ENCODE data around the gene PHRF1. TPM values are rescaled to one million over a fixed set of nuclear protein-coding genes. Genes with fewer than 3 reads are reported as not detected.

Gene PHRF1
- total RNA-seq, 6 experiments from 2014 or later: 15.4 to 21.9 (median 20.3) TPM

DNA sequence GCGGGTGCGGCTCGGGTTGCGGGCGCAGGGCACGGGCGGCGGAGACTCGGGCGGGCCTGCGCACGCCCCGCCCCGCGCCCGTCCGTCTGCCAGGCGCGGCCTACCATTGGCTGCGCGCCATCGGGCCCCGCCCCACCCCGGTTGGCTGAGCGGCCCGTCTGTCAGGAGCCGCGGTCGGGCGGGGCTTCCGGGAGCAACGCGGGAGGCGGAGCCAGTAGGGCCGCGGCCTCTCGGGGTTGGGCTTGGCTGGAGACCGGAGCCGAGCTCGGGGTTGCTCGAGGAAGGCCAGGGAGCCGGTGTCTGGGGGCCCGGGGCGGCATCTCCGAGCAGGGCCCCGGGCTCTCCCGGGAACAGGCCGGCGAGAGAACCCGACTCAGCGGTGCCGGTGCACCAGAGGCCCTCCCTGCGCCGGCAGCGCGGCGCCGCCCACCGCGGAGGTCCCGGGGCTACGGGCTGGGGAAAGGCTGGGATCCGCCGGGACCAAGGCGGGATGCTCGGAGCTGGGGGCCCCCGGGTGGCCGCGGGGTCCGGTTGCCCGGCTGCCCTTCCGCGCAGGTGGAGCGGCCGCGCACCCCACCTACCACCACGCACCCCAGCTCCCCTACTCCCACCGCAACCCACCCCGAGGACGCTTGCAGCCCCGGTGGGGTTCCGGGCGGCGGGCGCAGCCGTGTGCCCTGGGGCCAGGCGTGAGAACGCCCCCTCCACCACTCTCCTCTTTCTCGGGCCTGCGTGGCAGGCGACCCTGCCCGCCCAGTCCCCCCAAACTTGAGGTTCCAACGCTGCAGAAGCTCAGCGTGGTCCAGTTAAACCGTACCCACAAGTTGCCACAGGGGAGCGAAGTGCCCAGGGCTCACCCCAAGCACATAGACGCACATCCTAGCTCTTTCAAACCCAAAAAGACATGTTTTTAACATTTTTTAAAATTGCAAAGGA lies 40.5 kb upstream of the PHRF1 start, which contains the start of gene HRAS:
Gene HRAS, minus strand, starts transcription at position 58 of the 936 bp plus-strand sequence.
- H3K27ac ChIP-seq: peak within 1 kb of the TSS; percentile 44 to 47 (median 47)
- WGBS (ENCODE audit: insufficient coverage, low coverage, low lambda C conversion rate, missing lambda C conversion rate): 25% methylated on average over 3 of the region's 97 CpGs

DNA sequence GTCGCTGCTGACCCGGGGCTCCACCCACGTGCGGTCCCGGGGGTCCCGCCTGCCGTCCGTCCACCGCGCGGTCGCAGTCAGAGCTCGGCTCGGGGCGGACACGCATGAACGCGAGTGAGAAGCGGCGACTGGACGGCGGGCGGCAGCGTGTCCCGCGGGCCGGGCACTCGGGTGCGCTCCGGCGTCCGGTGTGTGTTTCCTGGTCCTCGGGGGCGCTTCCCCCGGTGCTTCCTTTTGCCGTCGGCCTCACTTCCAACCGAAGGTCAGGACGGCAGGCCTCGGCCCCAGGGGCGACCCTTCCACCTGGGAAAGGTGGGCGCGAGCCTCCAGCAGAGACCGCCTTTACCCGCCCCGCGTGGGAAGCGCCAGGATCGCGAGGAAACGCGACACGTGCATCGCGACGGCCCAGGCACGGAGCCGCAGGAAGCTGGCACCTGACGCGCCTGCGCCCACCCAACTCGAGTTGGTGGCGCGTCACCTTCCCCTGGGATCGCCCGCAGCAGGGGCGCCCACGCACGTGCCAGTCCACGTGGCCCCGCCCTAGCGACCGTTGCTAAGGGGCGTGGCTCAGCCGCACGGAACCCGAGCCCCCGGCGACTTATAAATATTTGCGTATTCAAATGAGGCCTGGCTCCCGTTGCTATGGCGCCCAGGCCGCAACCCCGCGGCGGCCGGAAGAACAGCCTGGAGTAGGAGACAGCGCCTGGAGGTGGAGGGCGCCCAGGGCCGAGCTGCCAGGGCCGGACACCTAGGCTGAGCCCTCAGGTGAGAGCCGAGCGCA lies 39.2 kb upstream of the PHRF1 start, which contains the start of gene LRRC56:
Gene LRRC56, plus strand, starts transcription at position 687 of the 781 bp plus-strand sequence. CDS start 3,158 bp downstream, outside the sequence.
- under 1% methylated on average over 19 of the region's 93 CpGs for WGBS (ENCODE audit: insufficient coverage, low coverage, low lambda C conversion rate, missing lambda C conversion rate)
- peaks cover 0 to 9% (median 0%) of the 10 kb centered on the region in 4 donors for H3K36me3 ChIP-seq
- H3K27ac ChIP-seq: peak within 1 kb of the TSS in 1 of 3 donors; percentile 23
- H3K27me3 ChIP-seq: no peaks in the 10 kb centered on the region
- peaks cover 0 to 22% (median 8%) of the 10 kb centered on the region in 4 donors for H3K4me1 ChIP-seq
- H3K4me3 ChIP-seq: peak within 1 kb of the TSS; percentile 25 to 37 (median 30)
- intact Hi-C loops (cut with DNase I): no loop called here
- H3K9me3 ChIP-seq: no peaks in the 10 kb centered on the region
- peak; percentile 58 to 72 (median 60) for ATAC-seq
- peak; percentile 84 to 91 (median 91) for DNase-seq
- TF ChIP-seq, protein P1, sequence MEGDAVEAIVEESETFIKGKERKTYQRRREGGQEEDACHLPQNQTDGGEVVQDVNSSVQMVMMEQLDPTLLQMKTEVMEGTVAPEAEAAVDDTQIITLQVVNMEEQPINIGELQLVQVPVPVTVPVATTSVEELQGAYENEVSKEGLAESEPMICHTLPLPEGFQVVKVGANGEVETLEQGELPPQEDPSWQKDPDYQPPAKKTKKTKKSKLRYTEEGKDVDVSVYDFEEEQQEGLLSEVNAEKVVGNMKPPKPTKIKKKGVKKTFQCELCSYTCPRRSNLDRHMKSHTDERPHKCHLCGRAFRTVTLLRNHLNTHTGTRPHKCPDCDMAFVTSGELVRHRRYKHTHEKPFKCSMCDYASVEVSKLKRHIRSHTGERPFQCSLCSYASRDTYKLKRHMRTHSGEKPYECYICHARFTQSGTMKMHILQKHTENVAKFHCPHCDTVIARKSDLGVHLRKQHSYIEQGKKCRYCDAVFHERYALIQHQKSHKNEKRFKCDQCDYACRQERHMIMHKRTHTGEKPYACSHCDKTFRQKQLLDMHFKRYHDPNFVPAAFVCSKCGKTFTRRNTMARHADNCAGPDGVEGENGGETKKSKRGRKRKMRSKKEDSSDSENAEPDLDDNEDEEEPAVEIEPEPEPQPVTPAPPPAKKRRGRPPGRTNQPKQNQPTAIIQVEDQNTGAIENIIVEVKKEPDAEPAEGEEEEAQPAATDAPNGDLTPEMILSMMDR (IDR thresholded peaks at IDR 0.05): no peak
- no peak for TF ChIP-seq POLR2A (IDR thresholded peaks at IDR 0.05)

More for the DNA sequence above, 40.5 kb upstream of the PHRF1 start, which contains the start of gene HRAS:
- intact Hi-C loops (cut with DNase I): no loop called here
- Histone ChIP-seq H3K4me3 (peak within 1 kb of the TSS; percentile 70 to 78 (median 74)), H3K9me3 (no peaks in the 10 kb centered on the region), H3K36me3 (peaks cover 0 to 9% (median 0%) of the 10 kb centered on the region in 4 donors), H3K27me3 (no peaks in the 10 kb centered on the region), H3K4me1 (peaks cover 0 to 22% (median 8%) of the 10 kb centered on the region in 4 donors)
- DNase-seq (peak; percentile 96 to 97 (median 96)), ATAC-seq (peak; percentile 84 to 91 (median 88))
- TF ChIP-seq, protein P1 (IDR thresholded peaks at IDR 0.05): no peak
- peak; percentile 68 for TF ChIP-seq POLR2A (IDR thresholded peaks at IDR 0.05)

DNA sequence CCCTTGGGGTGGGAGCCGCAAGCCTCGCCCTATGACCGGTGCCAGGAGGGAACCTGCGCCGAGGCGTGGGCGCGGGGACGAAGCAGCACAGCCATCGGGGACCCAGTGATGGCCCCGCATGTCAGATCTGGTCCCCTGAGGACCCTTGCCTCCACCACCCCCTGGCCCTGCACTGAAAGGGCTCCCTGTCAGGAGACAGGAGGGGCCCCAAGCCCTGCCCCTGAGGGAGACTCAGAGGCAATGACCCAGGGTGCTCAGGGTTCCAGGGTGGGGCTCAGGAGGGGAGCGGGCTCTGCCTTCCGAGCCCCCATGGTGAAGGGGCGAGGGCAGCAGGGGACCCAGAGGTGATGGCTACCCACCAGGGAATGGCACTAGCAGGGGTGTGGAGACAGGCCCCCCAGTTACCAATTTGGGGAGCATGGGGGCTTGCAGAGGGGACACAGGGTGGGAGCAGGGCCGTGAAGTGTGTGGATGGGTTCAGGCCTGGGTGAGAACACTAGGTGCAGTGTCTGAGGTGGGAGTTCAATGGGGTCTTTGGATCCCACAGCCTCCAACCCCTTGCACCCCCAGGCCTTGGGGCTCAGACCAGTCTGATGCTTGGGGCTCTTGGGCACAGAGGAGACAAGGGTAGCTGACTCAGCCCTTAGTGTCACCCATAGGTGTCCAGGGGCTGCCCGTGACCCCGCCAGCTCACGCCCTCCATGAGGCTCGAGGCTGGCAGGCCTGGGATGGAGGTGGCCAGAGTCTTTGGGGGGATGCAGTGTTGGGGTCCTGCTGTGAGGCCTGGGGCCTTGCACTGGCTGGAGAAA lies 38.4 kb upstream of the PHRF1 start:
- TF ChIP-seq POLR2A (IDR thresholded peaks at IDR 0.05): no peak
- TF ChIP-seq, protein P1 (IDR thresholded peaks at IDR 0.05): no peak
- WGBS (ENCODE audit: insufficient coverage, low coverage, low lambda C conversion rate, missing lambda C conversion rate): 0% methylated on average over 1 of the region's 19 CpGs
- Histone ChIP-seq H3K4me3 (peak overlapping the region; percentile 25 to 37 (median 30)), H3K36me3 (peaks cover 0 to 5% (median 0%) of the 10 kb centered on the region in 4 donors), H3K27me3 (no peaks in the 10 kb centered on the region), H3K4me1 (peaks cover 0 to 22% (median 8%) of the 10 kb centered on the region in 4 donors), H3K9me3 (no peaks in the 10 kb centered on the region), H3K27ac (no peak overlapping the region)
- DNase-seq: peak in 1 of 3 donors; percentile 21
- intact Hi-C loops (cut with DNase I): no loop called here
- ATAC-seq: no peak
